Measurements from ENCODE around the gene RNF121. TPM values are rescaled to one million over a fixed set of nuclear protein-coding genes. Genes with fewer than 3 reads are reported as not detected.

The RNF121 gene
- total and polyA plus RNA-seq, 2 of the 13 experiments (the other 11 are each of a cell fraction or from before 2014, with no cell fraction given) = 28.6 to 44.3 TPM

DNA sequence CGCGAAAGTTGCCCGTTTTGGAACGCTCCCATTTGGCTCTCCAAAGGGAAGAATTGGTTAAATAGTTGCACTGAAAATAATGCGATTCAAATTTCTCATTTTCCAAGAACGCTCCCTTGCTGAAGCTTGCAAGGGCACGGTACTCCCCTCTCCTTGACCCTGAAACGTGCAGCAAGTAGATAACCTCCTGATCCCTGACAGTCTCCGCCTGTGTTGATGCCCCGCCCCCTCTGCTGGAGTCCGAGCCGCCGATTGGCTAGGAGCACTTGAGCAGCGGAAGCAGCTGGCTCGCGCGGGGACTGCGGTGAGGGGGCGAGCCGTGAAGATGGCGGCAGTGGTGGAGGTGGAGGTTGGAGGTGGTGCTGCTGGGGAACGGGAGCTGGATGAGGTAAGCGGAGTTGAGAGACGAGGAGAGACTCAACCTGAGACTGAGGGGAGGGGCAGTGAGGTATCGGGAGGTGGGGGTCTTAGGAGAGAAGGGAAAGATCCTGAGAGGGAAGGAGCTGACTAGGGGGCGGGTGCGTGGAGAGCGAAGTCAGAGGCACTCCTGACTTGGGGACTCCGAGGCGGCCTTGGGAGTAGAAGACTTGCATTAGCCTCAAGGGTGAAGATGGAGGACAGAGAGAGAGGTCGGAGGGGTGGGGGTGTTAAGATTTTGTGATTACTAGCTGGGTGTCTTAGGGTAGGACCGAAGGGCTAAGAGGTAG, at the start of gene RNF121 (continued):
- TF ChIP-seq AHR (CRISPR knock-in tag; IDR thresholded peaks at IDR 0.05) (peak; percentile 66; the same call in 1 of the 2 replicates), ZNF776 (CRISPR knock-in tag; IDR thresholded peaks at IDR 0.05) (no peak), ZEB1 (IDR thresholded peaks at IDR 0.05; ENCODE audit: insufficient replicate concordance, low read depth) (peak; percentile 14), ZNF691 (CRISPR knock-in tag; IDR thresholded peaks at IDR 0.05; ENCODE audit: borderline replicate concordance, low read depth) (no peak), SNAPC2 (CRISPR knock-in tag; IDR thresholded peaks at IDR 0.05) (no peak), NFIC (IDR thresholded peaks at IDR 0.05; ENCODE audit: low read length) (no peak), DNMT3B (CRISPR knock-in tag; conservative IDR thresholded peaks at IDR 0.05) (no peak), DMAP1 (CRISPR knock-in tag; IDR thresholded peaks at IDR 0.05) (peak; percentile 36; the same call in 1 of the 2 replicates), ZNF768 (CRISPR knock-in tag; IDR thresholded peaks at IDR 0.05) (no peak; the same call in 1 of the 2 replicates), CREM (IDR thresholded peaks at IDR 0.05) (peak; percentile 89), CREM (CRISPR knock-in tag; IDR thresholded peaks at IDR 0.05) (no peak), ATF6 (CRISPR knock-in tag; conservative IDR thresholded peaks at IDR 0.05) (no peak), IRF2 (CRISPR knock-in tag; IDR thresholded peaks at IDR 0.05) (no peak), TSC22D2 (CRISPR knock-in tag; IDR thresholded peaks at IDR 0.05; ENCODE audit: borderline replicate concordance) (no peak), ATF7-NPFF (CRISPR knock-in tag; IDR thresholded peaks at IDR 0.05; ENCODE audit: low read depth) (no peak; the same call in 1 of the 2 replicates)
- TF ChIP-seq, protein P1, sequence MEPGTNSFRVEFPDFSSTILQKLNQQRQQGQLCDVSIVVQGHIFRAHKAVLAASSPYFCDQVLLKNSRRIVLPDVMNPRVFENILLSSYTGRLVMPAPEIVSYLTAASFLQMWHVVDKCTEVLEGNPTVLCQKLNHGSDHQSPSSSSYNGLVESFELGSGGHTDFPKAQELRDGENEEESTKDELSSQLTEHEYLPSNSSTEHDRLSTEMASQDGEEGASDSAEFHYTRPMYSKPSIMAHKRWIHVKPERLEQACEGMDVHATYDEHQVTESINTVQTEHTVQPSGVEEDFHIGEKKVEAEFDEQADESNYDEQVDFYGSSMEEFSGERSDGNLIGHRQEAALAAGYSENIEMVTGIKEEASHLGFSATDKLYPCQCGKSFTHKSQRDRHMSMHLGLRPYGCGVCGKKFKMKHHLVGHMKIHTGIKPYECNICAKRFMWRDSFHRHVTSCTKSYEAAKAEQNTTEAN (CRISPR knock-in tag; conservative IDR thresholded peaks at IDR 0.05) = no peak
- TF ChIP-seq, protein P2, sequence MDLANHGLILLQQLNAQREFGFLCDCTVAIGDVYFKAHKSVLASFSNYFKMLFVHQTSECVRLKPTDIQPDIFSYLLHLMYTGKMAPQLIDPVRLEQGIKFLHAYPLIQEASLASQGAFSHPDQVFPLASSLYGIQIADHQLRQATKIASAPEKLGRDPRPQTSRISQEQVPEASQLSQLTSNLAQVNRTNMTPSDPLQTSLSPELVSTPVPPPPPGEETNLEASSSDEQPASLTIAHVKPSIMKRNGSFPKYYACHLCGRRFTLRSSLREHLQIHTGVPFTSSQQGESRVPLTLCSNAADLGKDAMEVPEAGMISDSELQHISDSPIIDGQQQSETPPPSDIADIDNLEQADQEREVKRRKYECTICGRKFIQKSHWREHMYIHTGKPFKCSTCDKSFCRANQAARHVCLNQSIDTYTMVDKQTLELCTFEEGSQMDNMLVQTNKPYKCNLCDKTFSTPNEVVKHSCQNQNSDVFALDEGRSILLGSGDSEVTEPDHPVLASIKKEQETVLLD (CRISPR knock-in tag; IDR thresholded peaks at IDR 0.05; ENCODE audit: low read depth) = no peak
- TF ChIP-seq, protein P3, sequence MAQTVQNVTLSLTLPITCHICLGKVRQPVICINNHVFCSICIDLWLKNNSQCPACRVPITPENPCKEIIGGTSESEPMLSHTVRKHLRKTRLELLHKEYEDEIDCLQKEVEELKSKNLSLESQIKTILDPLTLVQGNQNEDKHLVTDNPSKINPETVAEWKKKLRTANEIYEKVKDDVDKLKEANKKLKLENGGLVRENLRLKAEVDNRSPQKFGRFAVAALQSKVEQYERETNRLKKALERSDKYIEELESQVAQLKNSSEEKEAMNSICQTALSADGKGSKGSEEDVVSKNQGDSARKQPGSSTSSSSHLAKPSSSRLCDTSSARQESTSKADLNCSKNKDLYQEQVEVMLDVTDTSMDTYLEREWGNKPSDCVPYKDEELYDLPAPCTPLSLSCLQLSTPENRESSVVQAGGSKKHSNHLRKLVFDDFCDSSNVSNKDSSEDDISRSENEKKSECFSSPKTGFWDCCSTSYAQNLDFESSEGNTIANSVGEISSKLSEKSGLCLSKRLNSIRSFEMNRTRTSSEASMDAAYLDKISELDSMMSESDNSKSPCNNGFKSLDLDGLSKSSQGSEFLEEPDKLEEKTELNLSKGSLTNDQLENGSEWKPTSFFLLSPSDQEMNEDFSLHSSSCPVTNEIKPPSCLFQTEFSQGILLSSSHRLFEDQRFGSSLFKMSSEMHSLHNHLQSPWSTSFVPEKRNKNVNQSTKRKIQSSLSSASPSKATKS (CRISPR knock-in tag; IDR thresholded peaks at IDR 0.05) = no peak
- TF ChIP-seq, protein P4, sequence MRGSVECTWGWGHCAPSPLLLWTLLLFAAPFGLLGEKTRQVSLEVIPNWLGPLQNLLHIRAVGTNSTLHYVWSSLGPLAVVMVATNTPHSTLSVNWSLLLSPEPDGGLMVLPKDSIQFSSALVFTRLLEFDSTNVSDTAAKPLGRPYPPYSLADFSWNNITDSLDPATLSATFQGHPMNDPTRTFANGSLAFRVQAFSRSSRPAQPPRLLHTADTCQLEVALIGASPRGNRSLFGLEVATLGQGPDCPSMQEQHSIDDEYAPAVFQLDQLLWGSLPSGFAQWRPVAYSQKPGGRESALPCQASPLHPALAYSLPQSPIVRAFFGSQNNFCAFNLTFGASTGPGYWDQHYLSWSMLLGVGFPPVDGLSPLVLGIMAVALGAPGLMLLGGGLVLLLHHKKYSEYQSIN (CRISPR knock-in tag; IDR thresholded peaks at IDR 0.05; ENCODE audit: borderline replicate concordance) = no peak
- TF ChIP-seq, protein P5, sequence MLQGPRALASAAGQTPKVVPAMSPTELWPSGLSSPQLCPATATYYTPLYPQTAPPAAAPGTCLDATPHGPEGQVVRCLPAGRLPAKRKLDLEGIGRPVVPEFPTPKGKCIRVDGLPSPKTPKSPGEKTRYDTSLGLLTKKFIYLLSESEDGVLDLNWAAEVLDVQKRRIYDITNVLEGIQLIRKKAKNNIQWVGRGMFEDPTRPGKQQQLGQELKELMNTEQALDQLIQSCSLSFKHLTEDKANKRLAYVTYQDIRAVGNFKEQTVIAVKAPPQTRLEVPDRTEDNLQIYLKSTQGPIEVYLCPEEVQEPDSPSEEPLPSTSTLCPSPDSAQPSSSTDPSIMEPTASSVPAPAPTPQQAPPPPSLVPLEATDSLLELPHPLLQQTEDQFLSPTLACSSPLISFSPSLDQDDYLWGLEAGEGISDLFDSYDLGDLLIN (CRISPR knock-in tag; IDR thresholded peaks at IDR 0.05; ENCODE audit: borderline replicate concordance) = no peak

Data from HepG2 (cell line).